Measurements from ENCODE around the gene JCAD.
"Not testable (repeated sequence)": the region's sequence is repeated elsewhere in the genome, so short reads cannot be mapped to it uniquely, and the experiment has no call there.

The JCAD gene

GRCh38 chr10:30059209-30060107, at the start of gene JCAD:
Gene JCAD, minus strand, starts transcription at chr10:30059586. Its CDS starts 11,774 bp downstream, at chr10:30047812.
- DNase-seq, result peak in 8 of 14 donors; percentile 3 to 55 (median 24)

- no peak for DNase-seq
Measured at GRCh38 chr10:30106987-30107386, 47.6 kb upstream of the JCAD start.

- no peak for DNase-seq
Measured at GRCh38 chr10:30103595-30104320, 44.4 kb upstream of the JCAD start.

- DNase-seq, result not testable (repeated sequence)
Measured at GRCh38 chr10:30099706-30100105, 40.3 kb upstream of the JCAD start.

- no peak for DNase-seq
Measured at GRCh38 chr10:30099101-30099500, 39.7 kb upstream of the JCAD start.

- DNase-seq, result no peak
Measured at GRCh38 chr10:30098629-30099028, 39.2 kb upstream of the JCAD start.

GRCh38 chr10:30096564-30096963, 37.2 kb upstream of the JCAD start:
- DNase-seq, result no peak

GRCh38 chr10:30095631-30096422, 36.4 kb upstream of the JCAD start:
- DNase-seq, result no peak

GRCh38 chr10:30094601-30095000, 35.2 kb upstream of the JCAD start:
- no peak for DNase-seq

GRCh38 chr10:30093303-30093950, 34.0 kb upstream of the JCAD start:
- no peak for DNase-seq

GRCh38 chr10:30092151-30092790, 32.9 kb upstream of the JCAD start:
- no peak for DNase-seq

GRCh38 chr10:30091136-30091535, 31.8 kb upstream of the JCAD start:
- DNase-seq, result no peak

- no peak for DNase-seq
Measured at GRCh38 chr10:30088178-30088577, 28.8 kb upstream of the JCAD start.

GRCh38 chr10:30083934-30084333, 24.5 kb upstream of the JCAD start:
- no peak for DNase-seq

GRCh38 chr10:30081182-30081581, 21.8 kb upstream of the JCAD start:
- no peak for DNase-seq

- no peak for DNase-seq
Measured at GRCh38 chr10:30080161-30080560, 20.8 kb upstream of the JCAD start.

GRCh38 chr10:30079408-30079807, 20.0 kb upstream of the JCAD start:
- no peak for DNase-seq

GRCh38 chr10:30075481-30075880, 16.1 kb upstream of the JCAD start:
- DNase-seq, result no peak

GRCh38 chr10:30074933-30075332, 15.5 kb upstream of the JCAD start:
- DNase-seq, result no peak

- DNase-seq, result no peak
Measured at GRCh38 chr10:30074090-30074489, 14.7 kb upstream of the JCAD start.

- DNase-seq, result no peak
Measured at GRCh38 chr10:30073767-30074060, 14.3 kb upstream of the JCAD start.

All from C1 segment of cervical spinal cord (tissue), 14 donors.